ENCODE results near the gene WWC1. TPM values are rescaled to one million over a fixed set of nuclear protein-coding genes. Genes with fewer than 3 reads are reported as not detected.

The WWC1 gene
- total RNA-seq, 1 experiment from 2014 or later, result 29.4 TPM

- no peak overlapping the region for H3K4me3 ChIP-seq (ENCODE audit: low read depth in 2 of 2, low read length in 2 of 2)
- in situ Hi-C loops (cut with HindIII; ENCODE audit: low pct_unique_long_range_greater_than_20kb, low sequenced_read_pairs) (no loop called here), intact Hi-C loops (cut with micrococcal nuclease; ENCODE audit: unreplicated experiment) (no loop called here)
- TF ChIP-seq REST (IDR thresholded peaks at IDR 0.05; ENCODE audit: insufficient read depth in 1 of 2, low read depth in 2 of 2, low read length in 1 of 2) (no peak), POLR2AphosphoS5 (IDR thresholded peaks at IDR 0.05; ENCODE audit: low read depth, low read length) (no peak), CTCF (IDR thresholded peaks at IDR 0.05) (no peak), TCF7L2 (IDR thresholded peaks at IDR 0.05; ENCODE audit: low read depth, low read length) (no peak), SIN3A (IDR thresholded peaks at IDR 0.05; ENCODE audit: borderline replicate concordance, insufficient read depth, low read depth, low read length) (no peak)
- H3K9me3 ChIP-seq (ENCODE audit: control insufficient read depth, insufficient read depth, low read depth, low read length), result no peaks in the 10 kb centered on the region
- no peaks in the 10 kb centered on the region for H3K4me1 ChIP-seq (ENCODE audit: control insufficient read depth, insufficient read depth, low read length)
- H3K36me3 ChIP-seq (ENCODE audit: control insufficient read depth, insufficient read depth, low read length), result no peaks in the 10 kb centered on the region
- no TSS peak for BruUV-seq (replicated peaks)
- DNase-seq (ENCODE audit: low read depth, low spot score), result no peak
- no peaks in the 10 kb centered on the region for H3K27me3 ChIP-seq (ENCODE audit: control insufficient read depth, insufficient read depth, low read length)
- CTCF ChIA-PET, result no interaction called here
- H3K27ac ChIP-seq (ENCODE audit: low read length), result no peak overlapping the region
- POLR2A ChIA-PET, result no interaction called here
- ATAC-seq, result no peak
Observed at GRCh38 chr5:168415401-168415800, 124.0 kb downstream of the WWC1 start.

DNA sequence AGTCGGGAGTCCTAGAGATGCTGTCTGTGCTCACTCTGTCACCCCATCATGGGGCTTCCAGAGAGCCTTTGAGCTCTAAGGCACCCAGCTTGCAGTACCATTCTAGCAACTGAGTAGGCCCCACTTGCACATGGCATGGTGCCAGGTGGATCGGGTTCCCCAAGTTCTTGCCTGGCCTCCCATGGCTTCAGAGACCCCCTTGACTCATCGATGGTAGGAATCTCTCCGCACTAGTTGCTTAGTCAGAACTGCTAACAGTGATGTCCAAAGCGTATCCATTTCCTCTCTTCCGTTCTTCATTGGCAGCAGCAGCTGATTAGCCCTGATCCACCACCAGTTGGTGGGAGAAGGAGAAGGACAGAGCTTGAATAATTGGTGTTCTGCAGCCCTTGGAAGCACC, 124.5 kb downstream of the WWC1 start:
- ATAC-seq (no peak), DNase-seq (ENCODE audit: low read depth, low spot score) (no peak)
- Histone ChIP-seq H3K27ac (ENCODE audit: low read length) (no peak overlapping the region), H3K36me3 (ENCODE audit: control insufficient read depth, insufficient read depth, low read length) (no peaks in the 10 kb centered on the region), H3K9me3 (ENCODE audit: control insufficient read depth, insufficient read depth, low read depth, low read length) (no peaks in the 10 kb centered on the region), H3K4me3 (ENCODE audit: low read depth in 2 of 2, low read length in 2 of 2) (no peak overlapping the region), H3K27me3 (ENCODE audit: control insufficient read depth, insufficient read depth, low read length) (no peaks in the 10 kb centered on the region), H3K4me1 (ENCODE audit: control insufficient read depth, insufficient read depth, low read length) (no peaks in the 10 kb centered on the region)
- intact Hi-C loops (cut with micrococcal nuclease; ENCODE audit: unreplicated experiment), result no loop called here
- ChIA-PET CTCF (no interaction called here), POLR2A (no interaction called here)
- in situ Hi-C loops (cut with HindIII; ENCODE audit: low pct_unique_long_range_greater_than_20kb, low sequenced_read_pairs), result no loop called here
- no TSS peak for BruUV-seq (replicated peaks)
- no peak for TF ChIP-seq REST (IDR thresholded peaks at IDR 0.05; ENCODE audit: insufficient read depth in 1 of 2, low read depth in 2 of 2, low read length in 1 of 2)
- TF ChIP-seq TCF7L2 (IDR thresholded peaks at IDR 0.05; ENCODE audit: low read depth, low read length), result no peak
- no peak for TF ChIP-seq CTCF (IDR thresholded peaks at IDR 0.05)
- no peak for TF ChIP-seq POLR2AphosphoS5 (IDR thresholded peaks at IDR 0.05; ENCODE audit: low read depth, low read length)
- TF ChIP-seq SIN3A (IDR thresholded peaks at IDR 0.05; ENCODE audit: borderline replicate concordance, insufficient read depth, low read depth, low read length), result no peak

All from Panc1 (cell line).